ENCODE measurements around the gene ZNF335.

The ZNF335 gene

GRCh38 chr20:45951925-45952834, 19.8 kb downstream of the ZNF335 start:
- DNase-seq: no peak

- no peak for DNase-seq
Measured at GRCh38 chr20:45950330-45950646, 21.7 kb downstream of the ZNF335 start.

- no peak for DNase-seq
Measured at GRCh38 chr20:45949542-45950329, 22.3 kb downstream of the ZNF335 start.

GRCh38 chr20:45948742-45949541, 23.1 kb downstream of the ZNF335 start:
- DNase-seq: no peak

- DNase-seq: no peak
Measured at GRCh38 chr20:45948261-45948733, 23.7 kb downstream of the ZNF335 start.

- no peak for DNase-seq
Measured at GRCh38 chr20:45947110-45947866, 24.7 kb downstream of the ZNF335 start.

- DNase-seq: no peak
Measured at GRCh38 chr20:45946149-45946970, 25.6 kb downstream of the ZNF335 start.

- DNase-seq: no peak
Measured at GRCh38 chr20:45945678-45946148, 26.3 kb downstream of the ZNF335 start.

GRCh38 chr20:45944965-45945677, 26.9 kb downstream of the ZNF335 start:
- DNase-seq: no peak

GRCh38 chr20:45944151-45944964, 27.6 kb downstream of the ZNF335 start:
- DNase-seq: no peak

GRCh38 chr20:45943613-45944012, 28.4 kb downstream of the ZNF335 start:
- DNase-seq: no peak

- no peak for DNase-seq
Measured at GRCh38 chr20:45940469-45940868, 31.5 kb downstream of the ZNF335 start.

- DNase-seq: no peak
Measured at GRCh38 chr20:45940053-45940452, 31.9 kb downstream of the ZNF335 start.

- no peak for DNase-seq
Measured at GRCh38 chr20:45938727-45939438, 33.1 kb downstream of the ZNF335 start.

GRCh38 chr20:45937765-45938164, 34.2 kb downstream of the ZNF335 start:
- DNase-seq: no peak

- no peak for DNase-seq
Measured at GRCh38 chr20:45935416-45936046, 36.5 kb downstream of the ZNF335 start.

GRCh38 chr20:45934586-45935415, 37.2 kb downstream of the ZNF335 start, which contains the start of gene PCIF1:
TSS of gene PCIF1 (plus strand) at chr20:45934683. CDS start at chr20:45939000, 4,317 bp downstream.
- peak; percentile 86 for DNase-seq

Data from NCI-H2081 treated with DMSO at 0.1 percent for 48 hours (cell line).